Measurements from ENCODE around the gene PRODH. TPM values are rescaled to one million over a fixed set of nuclear protein-coding genes. Genes with fewer than 3 reads are reported as not detected.

PRODH gene, protein sequence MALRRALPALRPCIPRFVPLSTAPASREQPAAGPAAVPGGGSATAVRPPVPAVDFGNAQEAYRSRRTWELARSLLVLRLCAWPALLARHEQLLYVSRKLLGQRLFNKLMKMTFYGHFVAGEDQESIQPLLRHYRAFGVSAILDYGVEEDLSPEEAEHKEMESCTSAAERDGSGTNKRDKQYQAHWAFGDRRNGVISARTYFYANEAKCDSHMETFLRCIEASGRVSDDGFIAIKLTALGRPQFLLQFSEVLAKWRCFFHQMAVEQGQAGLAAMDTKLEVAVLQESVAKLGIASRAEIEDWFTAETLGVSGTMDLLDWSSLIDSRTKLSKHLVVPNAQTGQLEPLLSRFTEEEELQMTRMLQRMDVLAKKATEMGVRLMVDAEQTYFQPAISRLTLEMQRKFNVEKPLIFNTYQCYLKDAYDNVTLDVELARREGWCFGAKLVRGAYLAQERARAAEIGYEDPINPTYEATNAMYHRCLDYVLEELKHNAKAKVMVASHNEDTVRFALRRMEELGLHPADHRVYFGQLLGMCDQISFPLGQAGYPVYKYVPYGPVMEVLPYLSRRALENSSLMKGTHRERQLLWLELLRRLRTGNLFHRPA
- total RNA-seq (under 1 TPM; 0.22 to 0.23 TPM), polyA plus RNA-seq (under 1 TPM in 1 of 2 donors, not detected in 1; 0.15 TPM)

DNA sequence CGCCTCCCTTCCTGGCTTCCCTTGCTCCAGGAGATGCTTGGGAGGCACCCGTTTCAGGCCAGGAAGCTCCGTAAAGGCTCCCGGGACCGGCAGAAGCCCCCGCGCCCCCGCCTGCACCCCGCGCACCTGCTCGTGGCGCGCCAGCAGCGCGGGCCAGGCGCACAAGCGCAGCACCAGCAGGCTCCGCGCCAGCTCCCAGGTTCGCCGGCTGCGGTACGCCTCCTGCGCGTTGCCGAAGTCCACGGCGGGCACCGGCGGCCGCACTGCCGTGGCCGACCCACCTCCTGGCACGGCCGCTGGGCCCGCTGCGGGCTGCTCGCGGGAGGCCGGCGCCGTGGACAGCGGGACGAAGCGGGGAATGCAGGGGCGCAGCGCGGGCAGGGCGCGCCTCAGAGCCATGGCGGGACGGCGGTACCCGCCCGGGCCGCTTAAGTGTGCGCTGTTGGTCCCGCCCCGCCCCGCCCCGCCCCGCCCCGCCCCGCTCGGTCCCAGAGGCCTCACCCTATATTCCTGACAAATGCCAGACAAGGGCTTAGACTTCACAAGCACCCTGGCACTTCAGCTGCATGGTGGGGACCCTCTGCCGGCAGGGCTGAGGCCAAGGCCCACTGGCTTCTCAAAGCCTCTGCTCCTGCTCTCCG lies at the start of gene PRODH:
PRODH (minus strand) TSS at position 405 of the 641 bp plus-strand sequence; CDS start at position 399, 6 bp downstream.
- Mint-ChIP-seq H3K4me3 (no peak within 1 kb of the TSS), H3K27me3 (no peaks in the 10 kb centered on the region), H3K27ac (no peak within 1 kb of the TSS), H3K36me3 (no peaks in the 10 kb centered on the region), H3K4me1 (no peaks in the 10 kb centered on the region), H3K9me3 (no peaks in the 10 kb centered on the region)
- no peak within 1 kb of the TSS for H3K4me3 ChIP-seq (ENCODE audit: low read length in 2 of 2)
- no peaks in the 10 kb centered on the region for H3K9me3 ChIP-seq (ENCODE audit: control insufficient read depth in 1 of 2, low read length in 2 of 2)
- no peak for DNase-seq
- no peak within 1 kb of the TSS for H3K27ac ChIP-seq (ENCODE audit: low read depth, low read length)
- H3K27me3 ChIP-seq (ENCODE audit: insufficient read depth, low read length) = no peaks in the 10 kb centered on the region
- no peaks in the 10 kb centered on the region for H3K4me1 ChIP-seq (ENCODE audit: insufficient read depth, low read length)
- H3K36me3 ChIP-seq (ENCODE audit: insufficient read depth, low read length) = no peaks in the 10 kb centered on the region
- CTCF ChIA-PET (ENCODE audit: partially characterized antibody) = no interaction called here
- intact Hi-C loops (cut with micrococcal nuclease) = no loop called here
- POLR2A ChIA-PET (ENCODE audit: partially characterized antibody) = no interaction called here

GRCh38 chr22:18985780-18986179 lies 49.7 kb upstream of the PRODH start:
- peaks cover 0 to 8% (median 3%) of the 10 kb centered on the region in 8 donors for H3K9me3 Mint-ChIP-seq
- no peaks in the 10 kb centered on the region for H3K36me3 Mint-ChIP-seq
- H3K27me3 Mint-ChIP-seq = peaks cover 0 to 6% of the 10 kb centered on the region in 2 donors

GRCh38 chr22:18984564-18984963 lies 48.5 kb upstream of the PRODH start:
- POLR2A ChIA-PET (ENCODE audit: partially characterized antibody) = no interaction called here

More at GRCh38 chr22:18985780-18986179, 49.7 kb upstream of the PRODH start:
- no peak overlapping the region for H3K27ac ChIP-seq (ENCODE audit: low read depth, low read length)
- DNase-seq = no peak
- no peaks in the 10 kb centered on the region for H3K27me3 ChIP-seq (ENCODE audit: insufficient read depth, low read length)
- intact Hi-C loops (cut with micrococcal nuclease) = no loop called here
- Mint-ChIP-seq H3K27ac (no peak overlapping the region), H3K4me3 (no peak overlapping the region), H3K4me1 (no peaks in the 10 kb centered on the region)
- no peak overlapping the region for H3K4me3 ChIP-seq (ENCODE audit: low read length in 2 of 2)
- no peaks in the 10 kb centered on the region for H3K36me3 ChIP-seq (ENCODE audit: insufficient read depth, low read length)
- peaks cover 0 to 5% of the 10 kb centered on the region in 2 donors for H3K9me3 ChIP-seq (ENCODE audit: control insufficient read depth in 1 of 2, low read length in 2 of 2)
- CTCF ChIA-PET (ENCODE audit: partially characterized antibody) = no interaction called here
- POLR2A ChIA-PET (ENCODE audit: partially characterized antibody) = no interaction called here
- H3K4me1 ChIP-seq (ENCODE audit: insufficient read depth, low read length) = no peaks in the 10 kb centered on the region

GRCh38 chr22:18983120-18983651 lies 47.1 kb upstream of the PRODH start:
- H3K27me3 ChIP-seq (ENCODE audit: insufficient read depth, low read length) = no peaks in the 10 kb centered on the region
- no peaks in the 10 kb centered on the region for H3K4me1 ChIP-seq (ENCODE audit: insufficient read depth, low read length)
- no peak overlapping the region for H3K4me3 ChIP-seq (ENCODE audit: low read length in 2 of 2)
- Mint-ChIP-seq H3K36me3 (no peaks in the 10 kb centered on the region), H3K4me3 (no peak overlapping the region), H3K27me3 (peaks cover 0 to 3% of the 10 kb centered on the region in 2 donors), H3K27ac (no peak overlapping the region), H3K4me1 (no peaks in the 10 kb centered on the region), H3K9me3 (peaks cover 0 to 12% (median 7%) of the 10 kb centered on the region in 8 donors)
- POLR2A ChIA-PET (ENCODE audit: partially characterized antibody) = no interaction called here
- DNase-seq = no peak
- intact Hi-C loops (cut with micrococcal nuclease) = no loop called here
- CTCF ChIA-PET (ENCODE audit: partially characterized antibody) = interaction anchor here (0.7 kb wide), 1 partner anchor 985 kb away, joined by 4 read pairs; no protein-coding TSS in a partner anchor
- peaks cover 0 to 7% of the 10 kb centered on the region in 2 donors for H3K9me3 ChIP-seq (ENCODE audit: control insufficient read depth in 1 of 2, low read length in 2 of 2)
- no peaks in the 10 kb centered on the region for H3K36me3 ChIP-seq (ENCODE audit: insufficient read depth, low read length)
- no peak overlapping the region for H3K27ac ChIP-seq (ENCODE audit: low read depth, low read length)

More at GRCh38 chr22:18984564-18984963, 48.5 kb upstream of the PRODH start:
- Mint-ChIP-seq H3K4me3 (no peak overlapping the region), H3K27me3 (peaks cover 0 to 3% of the 10 kb centered on the region in 2 donors), H3K36me3 (no peaks in the 10 kb centered on the region), H3K4me1 (no peaks in the 10 kb centered on the region), H3K9me3 (peaks cover 0 to 12% (median 6%) of the 10 kb centered on the region in 8 donors), H3K27ac (no peak overlapping the region)
- Histone ChIP-seq H3K4me1 (ENCODE audit: insufficient read depth, low read length) (no peaks in the 10 kb centered on the region), H3K4me3 (ENCODE audit: low read length in 2 of 2) (no peak overlapping the region), H3K27me3 (ENCODE audit: insufficient read depth, low read length) (no peaks in the 10 kb centered on the region), H3K9me3 (ENCODE audit: control insufficient read depth in 1 of 2, low read length in 2 of 2) (peaks cover 0 to 7% of the 10 kb centered on the region in 2 donors), H3K36me3 (ENCODE audit: insufficient read depth, low read length) (no peaks in the 10 kb centered on the region), H3K27ac (ENCODE audit: low read depth, low read length) (no peak overlapping the region)
- CTCF ChIA-PET (ENCODE audit: partially characterized antibody) = no interaction called here
- DNase-seq = no peak
- intact Hi-C loops (cut with micrococcal nuclease) = no loop called here

GRCh38 chr22:18980829-18981228 lies 44.7 kb upstream of the PRODH start:
- Histone ChIP-seq H3K4me1 (ENCODE audit: insufficient read depth, low read length) (no peaks in the 10 kb centered on the region), H3K27me3 (ENCODE audit: insufficient read depth, low read length) (no peaks in the 10 kb centered on the region), H3K36me3 (ENCODE audit: insufficient read depth, low read length) (no peaks in the 10 kb centered on the region), H3K4me3 (ENCODE audit: low read length in 2 of 2) (no peak overlapping the region), H3K27ac (ENCODE audit: low read depth, low read length) (no peak overlapping the region), H3K9me3 (ENCODE audit: control insufficient read depth in 1 of 2, low read length in 2 of 2) (peaks cover 0 to 7% of the 10 kb centered on the region in 2 donors)
- intact Hi-C loops (cut with micrococcal nuclease) = no loop called here
- no peaks in the 10 kb centered on the region for H3K36me3 Mint-ChIP-seq
- no peak for DNase-seq
- no peak overlapping the region for H3K4me3 Mint-ChIP-seq
- POLR2A ChIA-PET (ENCODE audit: partially characterized antibody) = no interaction called here
- no peaks in the 10 kb centered on the region for H3K4me1 Mint-ChIP-seq
- CTCF ChIA-PET (ENCODE audit: partially characterized antibody) = no interaction called here
- H3K9me3 Mint-ChIP-seq = peaks cover 0 to 12% (median 7%) of the 10 kb centered on the region in 8 donors
- peaks cover 1 to 3% of the 10 kb centered on the region in 2 donors for H3K27me3 Mint-ChIP-seq
- no peak overlapping the region for H3K27ac Mint-ChIP-seq

DNA sequence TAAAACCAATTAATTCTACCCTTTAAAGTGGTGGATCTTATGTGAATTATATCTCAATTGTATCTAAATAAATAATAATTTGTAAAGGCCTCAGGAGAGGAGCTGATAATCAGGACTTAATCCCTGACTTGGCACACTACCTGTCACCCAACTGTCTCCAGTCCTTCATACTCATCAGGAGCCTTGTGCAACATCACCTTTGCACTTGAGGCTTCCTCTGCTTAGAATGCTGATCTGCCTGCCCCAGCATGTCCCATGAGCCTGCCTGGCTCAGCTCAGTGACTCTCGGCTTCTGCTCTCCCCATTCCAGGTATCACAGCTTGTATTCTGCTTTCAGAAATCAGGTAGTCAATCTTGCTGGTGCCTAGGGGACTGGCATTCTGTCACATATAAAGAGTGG lies 43.9 kb upstream of the PRODH start:
- intact Hi-C loops (cut with micrococcal nuclease) = no loop called here
- CTCF ChIA-PET (ENCODE audit: partially characterized antibody) = no interaction called here
- Mint-ChIP-seq H3K36me3 (no peaks in the 10 kb centered on the region), H3K4me3 (no peak overlapping the region), H3K27me3 (peaks cover 1 to 3% of the 10 kb centered on the region in 2 donors), H3K4me1 (no peaks in the 10 kb centered on the region), H3K27ac (no peak overlapping the region), H3K9me3 (peaks cover 0 to 12% (median 7%) of the 10 kb centered on the region in 8 donors)
- Histone ChIP-seq H3K27ac (ENCODE audit: low read depth, low read length) (no peak overlapping the region), H3K36me3 (ENCODE audit: insufficient read depth, low read length) (no peaks in the 10 kb centered on the region), H3K4me3 (ENCODE audit: low read length in 2 of 2) (no peak overlapping the region), H3K27me3 (ENCODE audit: insufficient read depth, low read length) (no peaks in the 10 kb centered on the region), H3K9me3 (ENCODE audit: control insufficient read depth in 1 of 2, low read length in 2 of 2) (peaks cover 0 to 7% of the 10 kb centered on the region in 2 donors), H3K4me1 (ENCODE audit: insufficient read depth, low read length) (no peaks in the 10 kb centered on the region)
- DNase-seq = no peak
- POLR2A ChIA-PET (ENCODE audit: partially characterized antibody) = no interaction called here

DNA sequence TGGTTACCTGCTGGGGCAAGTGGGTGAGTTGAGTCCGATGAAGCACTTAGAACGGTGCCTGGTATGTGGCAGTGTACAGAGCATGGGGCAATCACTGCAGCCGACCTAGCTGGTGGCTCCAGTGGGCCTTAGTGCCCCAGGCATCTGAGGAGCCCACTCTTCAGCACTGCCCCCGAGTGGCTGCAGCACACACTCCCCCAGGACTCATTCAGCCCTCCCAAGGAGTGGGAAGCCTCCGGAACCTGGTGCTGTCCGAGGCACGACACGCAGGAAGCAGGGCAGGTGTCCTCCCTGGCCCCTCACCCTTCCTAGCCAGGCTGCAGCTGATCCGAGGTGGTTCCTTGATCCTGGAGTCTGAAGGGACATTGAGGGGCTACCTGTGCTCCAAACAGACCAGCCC lies 42.4 kb upstream of the PRODH start:
- intact Hi-C loops (cut with micrococcal nuclease) = no loop called here
- Mint-ChIP-seq H3K4me1 (no peaks in the 10 kb centered on the region), H3K9me3 (peaks cover 0 to 12% (median 7%) of the 10 kb centered on the region in 8 donors), H3K4me3 (no peak overlapping the region), H3K36me3 (no peaks in the 10 kb centered on the region), H3K27me3 (peaks cover 2 to 4% of the 10 kb centered on the region in 2 donors), H3K27ac (no peak overlapping the region)
- H3K9me3 ChIP-seq (ENCODE audit: control insufficient read depth in 1 of 2, low read length in 2 of 2) = peaks cover 0 to 7% of the 10 kb centered on the region in 2 donors
- H3K36me3 ChIP-seq (ENCODE audit: insufficient read depth, low read length) = no peaks in the 10 kb centered on the region
- no peaks in the 10 kb centered on the region for H3K27me3 ChIP-seq (ENCODE audit: insufficient read depth, low read length)
- H3K27ac ChIP-seq (ENCODE audit: low read depth, low read length) = no peak overlapping the region
- no peak for DNase-seq
- ChIA-PET CTCF (ENCODE audit: partially characterized antibody) (no interaction called here), POLR2A (ENCODE audit: partially characterized antibody) (no interaction called here)
- no peak overlapping the region for H3K4me3 ChIP-seq (ENCODE audit: low read length in 2 of 2)
- no peaks in the 10 kb centered on the region for H3K4me1 ChIP-seq (ENCODE audit: insufficient read depth, low read length)
